OCI-LY3 (cell line): ENCODE results near the gene PLPPR1.

Experiments
- EZH2phosphoT487 ChIP-seq: fragments of 200-600 bp; shearing (Covaris generic); IDR thresholded peaks from 2 replicates; pipeline ENCODE4 v1.6.1; 2018; ENCODE audit warnings: antibody characterized with exemption, mixed run types, low read depth
- TF ChIP-seq, protein P1 (sequence below): fragments of 200-600, 300-600 bp; sonication (generic); IDR thresholded peaks from 2 replicates; pipeline ENCODE4 v1.5.1; 2014; ENCODE audit warnings: antibody characterized with exemption, low read length, low read depth

DNA sequence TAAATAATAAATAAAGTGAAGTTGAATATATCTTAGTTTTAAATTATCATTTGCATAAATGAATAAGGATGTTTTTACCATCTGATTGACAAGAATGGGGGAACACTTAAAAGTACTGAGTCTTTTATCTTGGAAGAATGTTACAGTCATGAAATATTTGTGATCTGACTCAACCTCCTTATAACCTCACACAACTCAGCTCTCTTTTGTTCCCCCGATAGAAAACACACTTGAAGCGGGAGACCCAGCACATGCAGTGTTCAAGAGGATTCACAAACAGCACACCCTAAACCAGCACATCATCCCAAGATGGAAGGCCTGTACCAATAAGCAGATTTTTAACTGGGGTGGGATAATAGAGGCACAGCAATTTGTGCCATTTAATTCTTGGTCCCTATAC lies 340.8 kb downstream of the PLPPR1 start:
- TF ChIP-seq, protein P1, sequence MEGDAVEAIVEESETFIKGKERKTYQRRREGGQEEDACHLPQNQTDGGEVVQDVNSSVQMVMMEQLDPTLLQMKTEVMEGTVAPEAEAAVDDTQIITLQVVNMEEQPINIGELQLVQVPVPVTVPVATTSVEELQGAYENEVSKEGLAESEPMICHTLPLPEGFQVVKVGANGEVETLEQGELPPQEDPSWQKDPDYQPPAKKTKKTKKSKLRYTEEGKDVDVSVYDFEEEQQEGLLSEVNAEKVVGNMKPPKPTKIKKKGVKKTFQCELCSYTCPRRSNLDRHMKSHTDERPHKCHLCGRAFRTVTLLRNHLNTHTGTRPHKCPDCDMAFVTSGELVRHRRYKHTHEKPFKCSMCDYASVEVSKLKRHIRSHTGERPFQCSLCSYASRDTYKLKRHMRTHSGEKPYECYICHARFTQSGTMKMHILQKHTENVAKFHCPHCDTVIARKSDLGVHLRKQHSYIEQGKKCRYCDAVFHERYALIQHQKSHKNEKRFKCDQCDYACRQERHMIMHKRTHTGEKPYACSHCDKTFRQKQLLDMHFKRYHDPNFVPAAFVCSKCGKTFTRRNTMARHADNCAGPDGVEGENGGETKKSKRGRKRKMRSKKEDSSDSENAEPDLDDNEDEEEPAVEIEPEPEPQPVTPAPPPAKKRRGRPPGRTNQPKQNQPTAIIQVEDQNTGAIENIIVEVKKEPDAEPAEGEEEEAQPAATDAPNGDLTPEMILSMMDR: no peak
- TF ChIP-seq EZH2phosphoT487: no peak
